Measurements from ENCODE around the gene NEK1.
"Not testable (repeated sequence)": the region's sequence is repeated elsewhere in the genome, so short reads cannot be mapped to it uniquely, and the experiment has no call there.

The NEK1 gene

DNA sequence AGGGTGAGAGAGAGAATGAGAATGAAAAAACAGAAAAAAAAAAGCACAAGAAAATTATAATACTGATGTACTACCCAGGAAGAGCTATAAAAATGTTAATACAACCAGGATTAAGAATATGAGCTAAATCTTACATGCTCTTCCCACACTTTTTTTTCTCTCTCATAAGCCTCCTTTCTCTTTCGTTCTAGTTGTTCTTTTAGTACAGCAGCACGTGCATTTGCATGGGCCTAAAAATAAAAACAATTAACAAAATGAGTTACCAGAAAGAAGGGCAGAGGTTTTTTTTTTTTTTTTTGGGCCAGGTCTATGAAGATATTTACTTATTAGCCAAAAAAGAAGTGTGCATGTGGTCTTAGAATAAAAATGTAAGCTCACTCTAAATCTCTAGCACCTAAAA, 105.5 kb downstream of the NEK1 start:
- Histone ChIP-seq H3K79me1 (ENCODE audit: low read length) (no peaks in the 10 kb centered on the region), H4K5ac (ENCODE audit: low read length) (no peak overlapping the region), H3K23ac (ENCODE audit: low read length) (no peak overlapping the region), H3K27ac (ENCODE audit: low read depth, low read length) (no peak overlapping the region), H3K36me3 (ENCODE audit: control insufficient read depth, insufficient read depth, low read length) (no peaks in the 10 kb centered on the region), H2BK5ac (ENCODE audit: low read length) (no peak overlapping the region), H2AK5ac (ENCODE audit: low read length) (no peak overlapping the region), H3K56ac (ENCODE audit: low read length) (no peak overlapping the region), H3K18ac (ENCODE audit: low read length) (no peak overlapping the region), H2BK15ac (replicated peaks; ENCODE audit: low read depth) (no peak overlapping the region), H3K4me2 (ENCODE audit: low read length) (no peak overlapping the region), H2BK120ac (ENCODE audit: low read depth, low read length) (no peak overlapping the region), H3K9ac (ENCODE audit: low read length) (no peak overlapping the region), H3K27me3 (ENCODE audit: insufficient read depth, low read length, poor library complexity) (no peaks in the 10 kb centered on the region), H3K4me3 (ENCODE audit: low read length) (no peak overlapping the region), H3K4me1 (ENCODE audit: control insufficient read depth, low read depth, low read length) (no peaks in the 10 kb centered on the region), H4K8ac (ENCODE audit: low read depth, low read length) (no peak overlapping the region), H3K4ac (ENCODE audit: low read depth, low read length) (no peak overlapping the region), H3K79me2 (ENCODE audit: control insufficient read depth, insufficient read depth, low read length) (no peaks in the 10 kb centered on the region)
- no peak for DNase-seq
- WGBS (ENCODE audit: extremely low coverage, insufficient coverage, low lambda C conversion rate), result no CpG with 5 or more reads among the region's 2 CpGs

DNA sequence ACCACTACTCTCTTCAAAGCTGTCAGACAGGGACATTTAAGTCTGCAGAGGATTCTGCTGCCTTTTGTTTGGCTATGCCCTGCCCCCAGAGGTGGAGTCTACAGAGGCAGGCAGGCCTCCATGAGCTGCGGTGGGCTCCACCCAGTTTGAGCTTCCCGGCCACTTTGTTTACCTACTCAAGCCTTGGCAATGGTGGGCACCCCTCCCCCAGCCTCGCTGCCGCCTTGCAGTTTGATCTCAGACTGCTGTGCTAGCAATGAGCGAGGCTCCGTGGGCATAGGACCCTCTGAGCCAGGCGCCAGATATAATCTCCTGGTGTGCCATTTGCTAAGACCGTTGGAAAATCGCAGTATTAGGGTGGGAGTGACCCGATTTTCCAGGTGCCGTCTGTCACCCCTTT, 112.5 kb downstream of the NEK1 start:
- H3K9ac ChIP-seq (ENCODE audit: low read length); H3K36me3 ChIP-seq (ENCODE audit: control insufficient read depth, insufficient read depth, low read length); H4K5ac ChIP-seq (ENCODE audit: low read length); H2BK5ac ChIP-seq (ENCODE audit: low read length); H3K4me1 ChIP-seq (ENCODE audit: control insufficient read depth, low read depth, low read length); H3K4ac ChIP-seq (ENCODE audit: low read depth, low read length); H3K79me2 ChIP-seq (ENCODE audit: control insufficient read depth, insufficient read depth, low read length); H3K4me2 ChIP-seq (ENCODE audit: low read length); H3K18ac ChIP-seq (ENCODE audit: low read length); H2BK120ac ChIP-seq (ENCODE audit: low read depth, low read length); DNase-seq; H3K23ac ChIP-seq (ENCODE audit: low read length); H3K56ac ChIP-seq (ENCODE audit: low read length); H3K4me3 ChIP-seq (ENCODE audit: low read length); H3K27ac ChIP-seq (ENCODE audit: low read depth, low read length); H3K79me1 ChIP-seq (ENCODE audit: low read length); H4K8ac ChIP-seq (ENCODE audit: low read depth, low read length); H2BK15ac ChIP-seq (replicated peaks; ENCODE audit: low read depth); H2AK5ac ChIP-seq (ENCODE audit: low read length); H3K27me3 ChIP-seq (ENCODE audit: insufficient read depth, low read length, poor library complexity): not testable (repeated sequence)
- no CpG with 5 or more reads among the region's 11 CpGs for WGBS (ENCODE audit: extremely low coverage, insufficient coverage, low lambda C conversion rate)

DNA sequence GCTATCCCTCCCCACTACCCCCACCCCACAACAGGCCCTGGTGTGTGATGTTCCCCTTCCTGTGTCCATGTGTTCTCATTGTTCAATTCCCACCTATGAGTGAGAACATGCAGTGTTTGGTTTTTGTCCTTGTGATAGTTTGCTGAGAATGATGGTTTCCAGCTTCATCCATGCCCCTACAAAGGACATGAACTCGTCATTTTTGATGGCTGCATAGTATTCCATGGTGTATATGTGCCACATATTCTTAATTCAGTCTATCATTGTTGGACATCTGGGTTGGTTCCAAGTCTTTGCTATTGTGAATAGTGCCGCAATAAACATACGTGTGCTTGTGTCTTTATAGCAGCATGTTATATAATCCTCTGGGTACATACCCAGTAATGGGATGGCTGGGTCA, 118.1 kb downstream of the NEK1 start:
- not testable (repeated sequence) for H4K8ac ChIP-seq (ENCODE audit: low read depth, low read length); H2BK15ac ChIP-seq (replicated peaks; ENCODE audit: low read depth); H3K4me3 ChIP-seq (ENCODE audit: low read length); H3K79me2 ChIP-seq (ENCODE audit: control insufficient read depth, insufficient read depth, low read length); H3K4me2 ChIP-seq (ENCODE audit: low read length); H2AK5ac ChIP-seq (ENCODE audit: low read length); H3K27me3 ChIP-seq (ENCODE audit: insufficient read depth, low read length, poor library complexity); DNase-seq; H3K18ac ChIP-seq (ENCODE audit: low read length); H3K4ac ChIP-seq (ENCODE audit: low read depth, low read length); H3K9ac ChIP-seq (ENCODE audit: low read length); H3K79me1 ChIP-seq (ENCODE audit: low read length); H3K56ac ChIP-seq (ENCODE audit: low read length); H2BK5ac ChIP-seq (ENCODE audit: low read length); H3K36me3 ChIP-seq (ENCODE audit: control insufficient read depth, insufficient read depth, low read length); H3K4me1 ChIP-seq (ENCODE audit: control insufficient read depth, low read depth, low read length); H3K27ac ChIP-seq (ENCODE audit: low read depth, low read length); H4K5ac ChIP-seq (ENCODE audit: low read length); H2BK120ac ChIP-seq (ENCODE audit: low read depth, low read length); H3K23ac ChIP-seq (ENCODE audit: low read length)
- no CpG with 5 or more reads among the region's 3 CpGs for WGBS (ENCODE audit: extremely low coverage, insufficient coverage, low lambda C conversion rate)

DNA sequence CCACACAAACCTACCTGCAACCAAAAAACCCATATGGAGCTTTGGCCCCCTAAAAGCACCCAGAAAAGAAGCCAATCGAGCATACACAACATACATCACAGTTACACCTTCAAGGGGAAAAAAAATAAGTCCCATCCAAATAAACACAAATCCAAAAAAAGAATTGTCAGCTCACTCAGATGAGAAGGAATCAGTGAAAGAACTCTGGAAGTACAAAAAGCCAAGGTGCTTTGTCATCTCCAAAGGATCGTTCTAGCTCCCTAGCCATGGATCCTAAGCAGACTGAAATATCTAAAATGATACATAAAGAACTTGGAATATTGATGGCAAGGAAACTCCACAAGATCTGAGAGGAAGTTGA, 119.2 kb downstream of the NEK1 start:
- no peak overlapping the region for H3K56ac ChIP-seq (ENCODE audit: low read length)
- no peaks in the 10 kb centered on the region for H3K27me3 ChIP-seq (ENCODE audit: insufficient read depth, low read length, poor library complexity)
- no peak overlapping the region for H3K18ac ChIP-seq (ENCODE audit: low read length)
- H3K79me1 ChIP-seq (ENCODE audit: low read length), result no peaks in the 10 kb centered on the region
- H3K4me1 ChIP-seq (ENCODE audit: control insufficient read depth, low read depth, low read length), result no peaks in the 10 kb centered on the region
- H3K27ac ChIP-seq (ENCODE audit: low read depth, low read length), result no peak overlapping the region
- no peak overlapping the region for H3K23ac ChIP-seq (ENCODE audit: low read length)
- H3K36me3 ChIP-seq (ENCODE audit: control insufficient read depth, insufficient read depth, low read length), result no peaks in the 10 kb centered on the region
- DNase-seq, result no peak
- no peaks in the 10 kb centered on the region for H3K79me2 ChIP-seq (ENCODE audit: control insufficient read depth, insufficient read depth, low read length)
- H4K5ac ChIP-seq (ENCODE audit: low read length), result no peak overlapping the region
- H2BK5ac ChIP-seq (ENCODE audit: low read length), result no peak overlapping the region
- no peak overlapping the region for H4K8ac ChIP-seq (ENCODE audit: low read depth, low read length)
- H2BK15ac ChIP-seq (replicated peaks; ENCODE audit: low read depth), result no peak overlapping the region
- no peak overlapping the region for H3K4me2 ChIP-seq (ENCODE audit: low read length)
- no peak overlapping the region for H3K9ac ChIP-seq (ENCODE audit: low read length)
- H3K4ac ChIP-seq (ENCODE audit: low read depth, low read length), result no peak overlapping the region
- no peak overlapping the region for H2AK5ac ChIP-seq (ENCODE audit: low read length)
- no CpG with 5 or more reads among the region's 2 CpGs for WGBS (ENCODE audit: extremely low coverage, insufficient coverage, low lambda C conversion rate)
- no peak overlapping the region for H3K4me3 ChIP-seq (ENCODE audit: low read length)
- no peak overlapping the region for H2BK120ac ChIP-seq (ENCODE audit: low read depth, low read length)

DNA sequence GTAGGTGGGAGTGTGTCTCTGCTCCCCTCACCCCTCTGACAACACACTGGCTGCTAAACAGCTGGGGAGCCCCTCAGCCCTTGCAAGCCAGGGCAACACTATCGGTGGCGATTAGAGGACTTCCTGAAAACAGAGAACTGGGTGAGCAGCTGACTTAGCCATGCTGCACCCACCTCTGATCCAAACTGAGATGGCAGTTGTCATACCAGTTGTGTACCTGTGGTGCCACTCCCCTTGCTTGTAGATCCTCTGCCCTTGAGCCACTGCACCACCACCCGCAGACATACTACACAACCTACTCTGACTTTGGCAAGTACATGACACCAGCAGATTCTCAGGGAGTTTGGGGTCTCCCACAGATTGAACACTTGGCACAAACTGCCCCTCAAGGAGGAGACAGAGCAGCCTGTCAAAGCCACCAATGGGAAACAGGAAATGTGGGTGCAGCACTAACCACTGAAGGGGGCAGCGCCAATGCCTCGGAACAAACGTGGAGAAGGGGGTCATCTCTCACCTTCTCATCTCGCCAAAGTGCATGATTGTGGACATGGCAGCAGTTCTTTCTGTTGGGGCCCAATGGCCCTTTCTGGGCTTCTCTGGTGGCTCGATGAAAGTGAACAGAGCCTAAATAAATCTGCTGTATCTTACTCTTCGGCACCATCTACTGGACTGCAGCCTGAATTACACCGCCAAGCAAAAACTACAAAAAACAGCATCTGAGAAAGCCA, 119.8 kb downstream of the NEK1 start:
- WGBS (ENCODE audit: extremely low coverage, insufficient coverage, low lambda C conversion rate), result no CpG with 5 or more reads among the region's 10 CpGs
- H4K5ac ChIP-seq (ENCODE audit: low read length), result no peak overlapping the region
- H2BK5ac ChIP-seq (ENCODE audit: low read length), result no peak overlapping the region
- no peak overlapping the region for H3K56ac ChIP-seq (ENCODE audit: low read length)
- H3K23ac ChIP-seq (ENCODE audit: low read length), result no peak overlapping the region
- no peak overlapping the region for H3K4me3 ChIP-seq (ENCODE audit: low read length)
- H4K8ac ChIP-seq (ENCODE audit: low read depth, low read length), result no peak overlapping the region
- no peak overlapping the region for H3K4ac ChIP-seq (ENCODE audit: low read depth, low read length)
- H3K79me2 ChIP-seq (ENCODE audit: control insufficient read depth, insufficient read depth, low read length), result no peaks in the 10 kb centered on the region
- H3K27ac ChIP-seq (ENCODE audit: low read depth, low read length), result no peak overlapping the region
- H3K27me3 ChIP-seq (ENCODE audit: insufficient read depth, low read length, poor library complexity), result no peaks in the 10 kb centered on the region
- DNase-seq, result peak; percentile 60
- H3K4me1 ChIP-seq (ENCODE audit: control insufficient read depth, low read depth, low read length), result no peaks in the 10 kb centered on the region
- H2BK120ac ChIP-seq (ENCODE audit: low read depth, low read length), result no peak overlapping the region
- no peak overlapping the region for H2BK15ac ChIP-seq (replicated peaks; ENCODE audit: low read depth)
- no peak overlapping the region for H2AK5ac ChIP-seq (ENCODE audit: low read length)
- H3K79me1 ChIP-seq (ENCODE audit: low read length), result no peaks in the 10 kb centered on the region
- no peak overlapping the region for H3K18ac ChIP-seq (ENCODE audit: low read length)
- H3K36me3 ChIP-seq (ENCODE audit: control insufficient read depth, insufficient read depth, low read length), result no peaks in the 10 kb centered on the region
- no peak overlapping the region for H3K4me2 ChIP-seq (ENCODE audit: low read length)
- H3K9ac ChIP-seq (ENCODE audit: low read length), result no peak overlapping the region

DNA sequence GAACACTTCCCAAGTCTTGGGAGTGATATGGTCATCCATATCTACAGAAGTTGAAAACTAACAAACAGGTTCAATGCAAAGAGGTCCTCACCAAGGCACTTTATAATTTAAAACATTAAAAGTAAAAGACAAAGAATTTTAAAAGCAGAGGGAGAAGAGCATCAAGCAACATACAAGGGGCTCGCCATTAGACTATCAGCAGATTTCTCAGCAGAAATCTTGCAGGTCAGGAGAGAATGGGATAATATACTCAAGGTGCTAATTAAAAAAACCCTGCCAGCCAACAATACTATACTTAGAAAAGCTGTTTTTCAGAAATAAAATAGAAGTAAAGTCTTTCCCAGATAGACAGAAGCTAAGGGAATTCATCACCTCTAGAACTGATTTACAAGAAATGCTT, 121.2 kb downstream of the NEK1 start:
- no peak overlapping the region for H3K4me2 ChIP-seq (ENCODE audit: low read length)
- no CpG with 5 or more reads among the region's 1 CpG for WGBS (ENCODE audit: extremely low coverage, insufficient coverage, low lambda C conversion rate)
- no peak overlapping the region for H2BK120ac ChIP-seq (ENCODE audit: low read depth, low read length)
- H4K8ac ChIP-seq (ENCODE audit: low read depth, low read length), result no peak overlapping the region
- no peaks in the 10 kb centered on the region for H3K36me3 ChIP-seq (ENCODE audit: control insufficient read depth, insufficient read depth, low read length)
- H3K79me2 ChIP-seq (ENCODE audit: control insufficient read depth, insufficient read depth, low read length), result no peaks in the 10 kb centered on the region
- no peak overlapping the region for H3K4me3 ChIP-seq (ENCODE audit: low read length)
- H3K9ac ChIP-seq (ENCODE audit: low read length), result no peak overlapping the region
- no peak overlapping the region for H3K18ac ChIP-seq (ENCODE audit: low read length)
- no peaks in the 10 kb centered on the region for H3K4me1 ChIP-seq (ENCODE audit: control insufficient read depth, low read depth, low read length)
- no peak overlapping the region for H4K5ac ChIP-seq (ENCODE audit: low read length)
- H2BK5ac ChIP-seq (ENCODE audit: low read length), result no peak overlapping the region
- no peaks in the 10 kb centered on the region for H3K27me3 ChIP-seq (ENCODE audit: insufficient read depth, low read length, poor library complexity)
- no peak overlapping the region for H3K27ac ChIP-seq (ENCODE audit: low read depth, low read length)
- no peak for DNase-seq
- no peak overlapping the region for H3K56ac ChIP-seq (ENCODE audit: low read length)
- H3K4ac ChIP-seq (ENCODE audit: low read depth, low read length), result no peak overlapping the region
- no peak overlapping the region for H2AK5ac ChIP-seq (ENCODE audit: low read length)
- H3K79me1 ChIP-seq (ENCODE audit: low read length), result no peaks in the 10 kb centered on the region
- no peak overlapping the region for H3K23ac ChIP-seq (ENCODE audit: low read length)
- H2BK15ac ChIP-seq (replicated peaks; ENCODE audit: low read depth), result no peak overlapping the region
